Esophagus squamous epithelium (tissue), 4 donors: ENCODE measurements around the gene TEX47.

ENCODE experiments used
- POLR2A ChIP-seq, 4 donors: fragments of 450-650 bp; IDR thresholded peaks; one replicate each; pipeline ENCODE4 v1.6.1; 2017; ENCODE audit warnings: antibody characterized with exemption in 4 of 4, mild to moderate bottlenecking in 4 of 4, moderate library complexity in 3 of 4
- TF ChIP-seq, protein P1 (sequence below), 6 experiments: fragments of 450-650 bp in 4 of 6; fragments of 200-600 bp in 2 of 6; sonication (generic) in 2 of 6; IDR thresholded peaks; one replicate each; pipeline ENCODE4 v1.5.1; 2016 to 2019; ENCODE audit warnings: antibody characterized with exemption in 6 of 6, mild to moderate bottlenecking in 4 of 6, moderate library complexity in 4 of 6

DNA sequence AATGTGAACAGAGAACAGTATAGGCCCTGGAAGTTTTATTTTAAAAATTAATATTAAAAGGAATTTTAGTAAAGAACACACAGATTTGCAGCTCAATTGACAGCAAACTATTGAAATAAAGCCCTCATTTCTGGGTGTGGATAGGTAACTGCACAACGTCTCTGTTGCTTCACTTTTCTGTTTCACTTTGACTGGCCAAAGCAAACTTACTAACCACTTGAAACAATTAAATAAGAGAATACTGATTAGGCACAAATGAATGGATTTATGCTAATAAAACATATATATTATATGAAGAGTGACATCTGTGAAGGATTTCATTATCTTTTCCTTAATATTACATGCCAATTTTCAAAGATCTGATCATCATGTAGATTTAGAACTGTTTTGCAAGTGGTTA, 24.1 kb downstream of the TEX47 start:
- TF ChIP-seq, protein P1, sequence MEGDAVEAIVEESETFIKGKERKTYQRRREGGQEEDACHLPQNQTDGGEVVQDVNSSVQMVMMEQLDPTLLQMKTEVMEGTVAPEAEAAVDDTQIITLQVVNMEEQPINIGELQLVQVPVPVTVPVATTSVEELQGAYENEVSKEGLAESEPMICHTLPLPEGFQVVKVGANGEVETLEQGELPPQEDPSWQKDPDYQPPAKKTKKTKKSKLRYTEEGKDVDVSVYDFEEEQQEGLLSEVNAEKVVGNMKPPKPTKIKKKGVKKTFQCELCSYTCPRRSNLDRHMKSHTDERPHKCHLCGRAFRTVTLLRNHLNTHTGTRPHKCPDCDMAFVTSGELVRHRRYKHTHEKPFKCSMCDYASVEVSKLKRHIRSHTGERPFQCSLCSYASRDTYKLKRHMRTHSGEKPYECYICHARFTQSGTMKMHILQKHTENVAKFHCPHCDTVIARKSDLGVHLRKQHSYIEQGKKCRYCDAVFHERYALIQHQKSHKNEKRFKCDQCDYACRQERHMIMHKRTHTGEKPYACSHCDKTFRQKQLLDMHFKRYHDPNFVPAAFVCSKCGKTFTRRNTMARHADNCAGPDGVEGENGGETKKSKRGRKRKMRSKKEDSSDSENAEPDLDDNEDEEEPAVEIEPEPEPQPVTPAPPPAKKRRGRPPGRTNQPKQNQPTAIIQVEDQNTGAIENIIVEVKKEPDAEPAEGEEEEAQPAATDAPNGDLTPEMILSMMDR (IDR thresholded peaks at IDR 0.05): no peak
- TF ChIP-seq POLR2A (IDR thresholded peaks at IDR 0.05): no peak
